H1 (cell line): ENCODE measurements around the gene C1S. TPM values are rescaled to one million over a fixed set of nuclear protein-coding genes. Genes with fewer than 3 reads are reported as not detected.

Experiments used
- CTCF ChIA-PET: fragments of 300-600 bp; sonication (Branson Sonifier 250); formaldehyde crosslinking; loops from one replicate; lab custom pipeline; 2021; ENCODE audit not compliant: partially characterized antibody; lab: Charles Lee
- POLR2A ChIA-PET: fragments of 300-600 bp; sonication (Branson Sonifier 250); formaldehyde crosslinking; loops from one replicate; lab custom pipeline; 2021; ENCODE audit warnings: inconsistent platforms; ENCODE audit not compliant: partially characterized antibody; lab: Charles Lee
- DNase-seq, 2 experiments: peaks; one replicate each; pipeline versions ENCODE4 v3.0.0 to v3.0.0-alpha.2; 2010 to 2022; ENCODE audit warnings: low spot score in 2 of 2, low read depth in 1 of 2, mixed read lengths in 1 of 2
- FAIRE-seq: peaks from 2 replicates; lab custom pipeline; 2011; peaks lifted over from hg19 to GRCh38; lab: Jason Lieb, UNC
- H2AFZ ChIP-seq: 2 replicates; pipeline ENCODE4 v1.8.1; 2012; ENCODE audit warnings: low read length, inconsistent platforms
- H2AK5ac ChIP-seq: 2 replicates; pipeline ENCODE4 v1.6.1; 2013; ENCODE audit warnings: low read depth, low read length
- H2BK120ac ChIP-seq: replicated peaks from 2 replicates; pipeline ENCODE3; 2013; ENCODE audit warnings: low read depth, low read length, inconsistent platforms
- H2BK12ac ChIP-seq: 2 replicates; pipeline ENCODE4 v1.6.1; 2013; ENCODE audit warnings: low read depth, low read length
- H2BK15ac ChIP-seq: 2 replicates; pipeline ENCODE4 v1.6.1; 2013; ENCODE audit warnings: low read length
- H2BK20ac ChIP-seq: 2 replicates; pipeline ENCODE4 v1.6.1; 2013; ENCODE audit warnings: low read length
- H2BK5ac ChIP-seq: 2 replicates; pipeline ENCODE4 v1.6.1; 2013; ENCODE audit warnings: low read depth, low read length
- H3K14ac ChIP-seq: 2 replicates; pipeline ENCODE4 v1.6.1; 2013; ENCODE audit warnings: inconsistent platforms; ENCODE audit not compliant: insufficient read length
- H3K18ac ChIP-seq: 2 replicates; pipeline ENCODE4 v1.6.1; 2013; ENCODE audit warnings: low read length; ENCODE audit errors: extremely low read depth
- H3K23ac ChIP-seq: 2 replicates; pipeline ENCODE4 v1.6.1; 2013; ENCODE audit warnings: inconsistent platforms; ENCODE audit not compliant: insufficient read length
- H3K23me2 ChIP-seq: 2 replicates; pipeline ENCODE4 v1.6.1; 2013; ENCODE audit warnings: low read depth, low read length
- H3K27ac ChIP-seq: 2 replicates; pipeline ENCODE4 v1.6.1; 2011; ENCODE audit warnings: low read depth, low read length, inconsistent platforms
- H3K27me3 ChIP-seq, 4 experiments: replicated peaks in 1 of 4; 1 replicate in 1 of 4; 2 replicates in 3 of 4; pipeline versions ENCODE4 v1.6.1 to v1.8.1; 2011 to 2013; ENCODE audit warnings: low read length in 3 of 4, mild to moderate bottlenecking in 3 of 4, inconsistent platforms in 2 of 4, mixed read lengths in 2 of 4, moderate library complexity in 1 of 4; ENCODE audit not compliant: control insufficient read depth in 3 of 4, insufficient read depth in 3 of 4; ENCODE audit errors: extremely low read depth in 1 of 4
- H3K36me3 ChIP-seq, 4 experiments: 2 replicates each; pipeline versions ENCODE4 v1.6.1 to v1.8.1; 2011 to 2013; ENCODE audit warnings: mild to moderate bottlenecking in 4 of 4, low read length in 3 of 4, moderate library complexity in 2 of 4, control low read depth in 1 of 4, inconsistent platforms in 1 of 4; ENCODE audit not compliant: insufficient read depth in 4 of 4, control insufficient read depth in 2 of 4
- H3K4ac ChIP-seq: replicated peaks from 2 replicates; pipeline ENCODE3; 2013; ENCODE audit warnings: low read length, low read depth, mixed read lengths, inconsistent platforms; ENCODE audit not compliant: insufficient read length
- H3K4me1 ChIP-seq, 4 experiments: replicated peaks in 1 of 4; 1 replicate in 1 of 4; 2 replicates in 3 of 4; pipeline versions ENCODE4 v1.6.1 to v1.8.1; 2011 to 2013; ENCODE audit warnings: low read length in 3 of 4, inconsistent platforms in 2 of 4, mixed read lengths in 1 of 4; ENCODE audit not compliant: insufficient read depth in 4 of 4, control insufficient read depth in 3 of 4
- H3K4me2 ChIP-seq, 2 experiments: 2 replicates each; pipeline versions ENCODE4 v1.6.1 to v1.8.1; 2011 to 2013; ENCODE audit warnings: low read depth in 2 of 2, low read length in 2 of 2, control low read depth in 1 of 2, inconsistent platforms in 1 of 2, mild to moderate bottlenecking in 1 of 2; ENCODE audit not compliant: insufficient read depth in 1 of 2
- H3K4me3 ChIP-seq, 4 experiments: fragments of 200-600, 300-600 bp in 1 of 4; sonication (generic), shearing (Covaris generic), sonication (Bioruptor Twin) in 1 of 4; 2 replicates each; pipeline versions ENCODE4 v1.5.1 to v1.8.1; 2011 to 2016; ENCODE audit warnings: low read length in 4 of 4, low read depth in 3 of 4, control low read depth in 2 of 4, inconsistent platforms in 2 of 4, mild to moderate bottlenecking in 2 of 4, mixed read lengths in 1 of 4, moderate library complexity in 1 of 4; ENCODE audit not compliant: insufficient read depth in 2 of 4; ENCODE audit errors: extremely low read depth in 1 of 4
- H3K56ac ChIP-seq: replicated peaks from 2 replicates; pipeline ENCODE3; 2013; ENCODE audit warnings: low read depth, mild to moderate bottlenecking, mixed read lengths, low read length, inconsistent platforms; ENCODE audit not compliant: insufficient read length
- H3K79me1 ChIP-seq: 2 replicates; pipeline ENCODE4 v1.6.1; 2013; ENCODE audit warnings: low read depth, low read length, control low read depth
- H3K79me2 ChIP-seq, 2 experiments: 2 replicates each; pipeline versions ENCODE4 v1.6.1 to v1.8.1; 2012 to 2013; ENCODE audit warnings: low read length in 2 of 2, mild to moderate bottlenecking in 2 of 2, inconsistent platforms in 1 of 2; ENCODE audit not compliant: insufficient read depth in 2 of 2, control insufficient read depth in 1 of 2
- H3K9ac ChIP-seq, 4 experiments: replicated peaks in 1 of 4; 1 replicate in 1 of 4; 2 replicates in 3 of 4; pipeline versions ENCODE4 v1.6.1 to v1.8.1; 2011 to 2013; ENCODE audit warnings: low read depth in 3 of 4, low read length in 3 of 4, control low read depth in 2 of 4, mild to moderate bottlenecking in 2 of 4, moderate library complexity in 2 of 4, inconsistent platforms in 1 of 4; ENCODE audit errors: extremely low read depth in 1 of 4
- H3K9me3 ChIP-seq, 2 experiments: 2 replicates each; pipeline versions ENCODE4 v1.6.1 to v1.8.1; 2012 to 2013; ENCODE audit warnings: mild to moderate bottlenecking in 2 of 2, moderate library complexity in 2 of 2, control low read depth in 1 of 2, inconsistent platforms in 1 of 2, low read depth in 1 of 2, low read length in 1 of 2, mixed read lengths in 1 of 2; ENCODE audit not compliant: insufficient read depth in 2 of 2
- H4K20me1 ChIP-seq, 2 experiments: replicated peaks in 1 of 2; 2 replicates each; pipeline versions ENCODE3 to v1.8.1; 2011 to 2013; ENCODE audit warnings: inconsistent platforms in 2 of 2, low read length in 2 of 2, mild to moderate bottlenecking in 1 of 2; ENCODE audit not compliant: insufficient read depth in 2 of 2, control insufficient read depth in 1 of 2
- H4K5ac ChIP-seq: 2 replicates; pipeline ENCODE4 v1.6.1; 2013; ENCODE audit warnings: low read length, low read depth, mixed read lengths, inconsistent platforms; ENCODE audit not compliant: insufficient read length
- H4K8ac ChIP-seq: 2 replicates; pipeline ENCODE4 v1.8.0; 2013; ENCODE audit warnings: mild to moderate bottlenecking, moderate library complexity, low read length, inconsistent platforms; ENCODE audit not compliant: insufficient read depth; ENCODE audit errors: extremely low read depth
- H4K91ac ChIP-seq: replicated peaks from 2 replicates; pipeline ENCODE3; 2013; ENCODE audit warnings: low read length, mixed read lengths, inconsistent platforms; ENCODE audit not compliant: insufficient read length
- ASH2L ChIP-seq: fragments of 200-600, 300-600 bp; sonication (generic); IDR thresholded peaks from one replicate; pipeline ENCODE4 v1.7.1; 2017; ENCODE audit warnings: low read length
- BCL11A ChIP-seq, 2 experiments: IDR thresholded peaks; one replicate each; pipeline ENCODE4 v1.6.1; 2011; ENCODE audit warnings: low read depth in 2 of 2, low read length in 2 of 2, mild to moderate bottlenecking in 2 of 2
- CTBP2 ChIP-seq: IDR thresholded peaks from 2 replicates; pipeline ENCODE4 v1.7.0; 2011; ENCODE audit warnings: borderline replicate concordance, mild to moderate bottlenecking, moderate library complexity, mixed read lengths, low read length; ENCODE audit not compliant: insufficient read depth, insufficient read length
- GABPA ChIP-seq: IDR thresholded peaks from 2 replicates; pipeline ENCODE4 v1.6.1; 2011; ENCODE audit warnings: mild to moderate bottlenecking, low read length, moderate library complexity, borderline replicate concordance; ENCODE audit not compliant: insufficient read depth
- HDAC2 ChIP-seq, 2 experiments: fragments of 300-600 bp in 1 of 2; sonication (generic) in 1 of 2; IDR thresholded peaks; 2 replicates each; pipeline ENCODE4 v1.6.1; 2011 to 2012; ENCODE audit warnings: low read depth in 2 of 2, low read length in 2 of 2, mild to moderate bottlenecking in 2 of 2, moderate library complexity in 2 of 2, borderline replicate concordance in 1 of 2, inconsistent platforms in 1 of 2
- SP2 ChIP-seq: IDR thresholded peaks from 2 replicates; pipeline ENCODE4 v1.6.1; 2012; ENCODE audit warnings: mild to moderate bottlenecking, low read length, inconsistent platforms
- SP4 ChIP-seq: IDR thresholded peaks from 2 replicates; pipeline ENCODE4 v1.6.1; 2012; ENCODE audit warnings: low read length, inconsistent platforms
- TCF12 ChIP-seq: IDR thresholded peaks from 2 replicates; pipeline ENCODE4 v1.6.1; 2011; ENCODE audit warnings: low read depth, mild to moderate bottlenecking, low read length
- WGBS, 2 experiments: shearing (Covaris generic) in 1 of 2; methylation state at CpG; one replicate each; pipeline versions ENCODE4 v1.1.6 to v1.1.7; 2013 to 2015; ENCODE audit warnings: low lambda C conversion rate in 2 of 2, mixed read lengths in 2 of 2, inconsistent platforms in 1 of 2, low coverage in 1 of 2, missing lambda C conversion rate in 1 of 2; ENCODE audit not compliant: insufficient replicate concordance in 2 of 2, insufficient coverage in 1 of 2, insufficient read length in 1 of 2; ENCODE audit errors: extremely low coverage in 1 of 2, missing lambda C conversion rate in 1 of 2; 5-methylcytosine and 5-hydroxymethylcytosine counted together
- long read RNA-seq, 2 experiments: library from RNA in 1 of 2; library from capped mRNA in 1 of 2; stranded (forward); transcript quantifications; one replicate each; pipeline ENCODE4 v2.0.0, GENCODE V29; 2021; ENCODE audit warnings: inconsistent platforms in 1 of 2
- polyA minus RNA-seq, 3 experiments: library from RNA; depleted of rRNA, polyadenylated mRNA; stranded (reverse); fragments of >200 nt; gene quantifications; 1 replicate in 2 of 3; 2 replicates in 1 of 3; pipeline ENCODE4 v1.2.3, GENCODE V29; 2011
- polyA plus RNA-seq, 7 experiments: library from polyadenylated mRNA; depleted of rRNA in 3 of 7; stranded (reverse) in 5 of 7; unstranded in 2 of 7; fragments of >200 nt in 5 of 7; fragments of 200-250 nt in 2 of 7; gene quantifications; 1 replicate in 5 of 7; 2 replicates in 1 of 7; 4 replicates in 1 of 7; pipeline versions ENCODE4 v1.2.1 to v1.2.3, GENCODE V29; 2011 to 2013; ENCODE audit warnings: missing spikeins in 2 of 7, mixed read lengths in 2 of 7
- total RNA-seq: library from RNA; stranded (reverse); fragmentation: NEBNext Ultra II Directional; extraction: Animal tissue kit (Norgen Biotek cat#: 25700); gene quantifications from 2 replicates; pipeline ENCODE4 v1.2.1, GENCODE V29; 2021

Gene C1S
- total RNA-seq: 5.0 and 7.3 TPM in 2 replicates
- polyA plus RNA-seq (2011; rRNA removed): 3.5 and 4.4 TPM in 2 replicates
- polyA plus RNA-seq (2011; cell fraction: cytosol; rRNA removed): 5.3 TPM
- 8.3 TPM for polyA plus RNA-seq (2011; cell fraction: nucleus; rRNA removed)
- 6.8 to 8.0 TPM (median 7.2 TPM) in 4 replicates for polyA plus RNA-seq (2012, experiment 1 of 2)
- 1.6 TPM for polyA plus RNA-seq (2012, experiment 2 of 2)
- 7.8 TPM for polyA plus RNA-seq (2013, experiment 1 of 2)
- polyA plus RNA-seq (2013, experiment 2 of 2): 8.1 TPM
- polyA minus RNA-seq (2011; rRNA and poly(A)+ RNA removed): 5.7 and 6.4 TPM in 2 replicates
- polyA minus RNA-seq (2011; cell fraction: cytosol; rRNA and poly(A)+ RNA removed): 1.1 TPM
- polyA minus RNA-seq (2011; cell fraction: nucleus; rRNA and poly(A)+ RNA removed): 7.2 TPM
- long read RNA-seq, experiment 1, partial matches to known transcripts: 0 of 2 reads
- long read RNA-seq, experiment 1, other reads (novel, unspliced or antisense): 0 of 2 reads
- long read RNA-seq, experiment 2, transcript C1S-202 (12 exons, 2,635 nt): major isoform, 5 of 11 reads
- long read RNA-seq, experiment 2, partial matches to known transcripts: 5 of 11 reads
- long read RNA-seq, experiment 2, other reads (novel, unspliced or antisense): 1 of 11 reads

DNA sequence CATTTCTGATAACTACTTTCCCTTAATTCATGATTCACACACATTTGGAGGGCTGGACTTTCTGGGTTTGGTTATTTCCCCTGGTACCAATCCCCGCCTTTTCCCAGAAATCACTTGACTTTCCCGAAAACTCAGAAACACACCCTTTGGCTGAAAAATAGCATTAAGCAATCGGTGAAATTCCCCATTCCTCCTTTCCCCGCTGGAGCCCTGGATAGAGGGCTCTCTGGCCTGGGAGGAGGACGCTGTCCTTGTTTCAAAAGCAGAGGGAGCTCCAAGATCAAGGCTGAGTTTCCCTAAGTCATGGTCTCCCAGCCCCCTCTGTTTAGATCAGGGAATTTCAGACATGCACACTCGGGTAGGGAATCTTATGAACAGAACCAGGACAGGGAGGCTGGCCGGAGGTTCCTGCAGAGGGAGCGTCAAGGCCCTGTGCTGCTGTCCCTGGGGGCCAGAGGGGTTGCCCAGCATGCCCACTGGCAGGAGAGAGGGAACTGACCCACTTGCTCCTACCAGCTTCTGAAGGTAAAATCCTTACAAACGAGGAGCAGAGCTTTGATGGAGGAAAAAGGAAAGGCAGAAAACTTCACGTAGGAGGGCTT lies at the start of gene C1S:
TSS of gene C1S (plus strand) at position 366 of the 602 bp plus-strand sequence. CDS start 1,195 bp downstream, outside the sequence.
- H2BK12ac ChIP-seq: no peak within 1 kb of the TSS; the same call in 1 of the 2 replicates
- no peak within 1 kb of the TSS for H3K56ac ChIP-seq
- no peaks in the 10 kb centered on the region for H3K27me3 ChIP-seq
- H3K9ac ChIP-seq: no peak within 1 kb of the TSS
- H3K23me2 ChIP-seq: no peaks in the 10 kb centered on the region
- no peak within 1 kb of the TSS for H3K27ac ChIP-seq
- no peaks in the 10 kb centered on the region for H3K36me3 ChIP-seq
- peaks cover 0 to 5% (median 2%) of the 10 kb centered on the region in 4 experiments; a peak in 3 of 7 replicates for H3K4me1 ChIP-seq
- no peak within 1 kb of the TSS for H4K8ac ChIP-seq
- 0 out of 2 replicates have a peak within 1 kb of the TSS, but pooled peaks have one; percentile 1 for H2BK5ac ChIP-seq
- FAIRE-seq (peak; percentile 70), DNase-seq (peak; percentile 36 to 63)
- H2AFZ ChIP-seq: peak within 1 kb of the TSS; percentile 92
- H3K4me2 ChIP-seq: peak within 1 kb of the TSS; percentile 5 to 25; a peak in 3 of 4 replicates
- H2BK20ac ChIP-seq: no peak within 1 kb of the TSS
- H2BK15ac ChIP-seq: no peak within 1 kb of the TSS
- H4K20me1 ChIP-seq: no peaks in the 10 kb centered on the region
- CTCF ChIA-PET: interaction anchor here (0.7 to 6.7 kb wide), 20 partner anchors 9 to 100 kb away, joined by 3 to 58 read pairs (median 4); partner anchors contain the start of gene C1RL
- no peaks in the 10 kb centered on the region for H3K79me2 ChIP-seq
- no peak within 1 kb of the TSS; the same call in 1 of the 2 replicates for H3K18ac ChIP-seq
- H2AK5ac ChIP-seq: no peak within 1 kb of the TSS
- H3K14ac ChIP-seq: no peak within 1 kb of the TSS
- H3K4ac ChIP-seq: no peak within 1 kb of the TSS
- no peaks in the 10 kb centered on the region for H3K79me1 ChIP-seq
- no peak within 1 kb of the TSS for H3K4me3 ChIP-seq
- H4K91ac ChIP-seq: no peak within 1 kb of the TSS
- H2BK120ac ChIP-seq: no peak within 1 kb of the TSS
- POLR2A ChIA-PET: interaction anchor here (0.7 to 2.5 kb wide), 7 partner anchors 10 to 53 kb away, joined by 3 to 39 read pairs (median 4); partner anchors contain the start of gene C1RL
- 51% methylated on average over 10 of the region's 10 CpGs; no CpG with 5 or more reads in 1 of the 2 experiments for WGBS, 2 experiments
- H4K5ac ChIP-seq: no peak within 1 kb of the TSS
- H3K9me3 ChIP-seq: no peaks in the 10 kb centered on the region
- no peak within 1 kb of the TSS for H3K23ac ChIP-seq
- TF ChIP-seq SP2 (no peak), SP4 (no peak), CTBP2 (no peak), TCF12 (no peak), HDAC2 (IDR thresholded peaks at IDR 0.05; ENCODE audit: borderline replicate concordance in 1 of 2, low read depth in 2 of 2, low read length in 2 of 2) (no peak), ASH2L (peak; percentile 26), GABPA (no peak), BCL11A (IDR thresholded peaks at IDR 0.05; ENCODE audit: low read depth in 2 of 2, low read length in 2 of 2) (no peak)
